ENCODE results near the gene RNASEH2B.

DNA sequence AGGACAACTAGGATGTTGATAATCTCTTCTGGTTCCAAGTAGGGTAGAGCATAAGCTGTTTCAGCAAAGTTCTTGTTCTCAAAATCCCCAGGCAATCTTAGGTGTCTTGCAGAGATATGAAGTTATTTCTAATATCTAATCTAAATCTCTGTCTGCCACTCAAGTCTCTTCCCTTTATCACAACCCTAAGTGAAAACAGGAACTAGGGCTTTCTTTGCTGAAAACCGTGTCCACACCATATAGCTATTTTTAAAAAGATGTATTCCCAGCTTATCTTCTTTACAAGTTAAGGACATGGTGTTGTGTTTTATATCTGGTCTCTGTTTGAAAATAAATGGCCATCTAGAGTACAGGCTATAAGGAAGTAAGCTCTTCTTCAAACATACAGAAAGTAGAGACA lies 11.3 kb upstream of the RNASEH2B start:
- TF ChIP-seq CTCF (IDR thresholded peaks at IDR 0.05; ENCODE audit: poor library complexity) = no peak
- no peak for TF ChIP-seq EZH2 (IDR thresholded peaks at IDR 0.05; ENCODE audit: borderline replicate concordance)
- TF ChIP-seq EZH2phosphoT487 (IDR thresholded peaks at IDR 0.05; ENCODE audit: low read depth, severe bottlenecking, unreplicated experiment) = no peak
